ENCODE data around the gene GMPR2. TPM values are rescaled to one million over a fixed set of nuclear protein-coding genes. Genes with fewer than 3 reads are reported as not detected.

GMPR2 gene
- total RNA-seq, 5 donors from 2014 or later (not counting 1 experiment from before 2014, with no cell fraction given): 53.8 to 81.2 (median 64.0) TPM

DNA sequence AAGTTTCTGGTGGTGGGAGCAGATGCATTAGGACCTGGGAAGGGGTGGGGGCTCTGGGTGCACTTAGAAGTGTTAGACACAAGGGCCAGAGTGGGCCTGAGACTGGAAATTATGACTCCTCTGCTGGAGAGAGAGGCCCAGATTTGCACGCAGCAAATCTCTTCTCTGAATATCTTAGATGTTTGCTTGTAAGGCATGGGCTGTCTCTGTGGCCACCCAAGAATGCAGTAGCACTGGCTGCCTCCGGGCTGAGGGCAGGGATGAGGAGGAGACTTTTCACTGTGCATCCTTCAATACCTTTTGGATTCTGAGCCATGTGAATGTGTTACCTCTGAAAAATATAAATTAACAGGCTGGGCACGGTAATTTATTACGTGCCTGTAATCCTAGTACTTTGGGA is 52.6 kb downstream of the GMPR2 start:
- Histone ChIP-seq H3K4me1 (ENCODE audit: control insufficient read depth in 1 of 2, extremely low read depth in 1 of 2, insufficient read depth in 2 of 2, low read length in 2 of 2) (peaks cover 0 to 12% of the 10 kb centered on the region in 2 experiments), H3K27ac (ENCODE audit: low read length) (no peak overlapping the region), H3K36me3 (ENCODE audit: control insufficient read depth in 2 of 2, extremely low read depth in 1 of 2, insufficient read depth in 1 of 2, low read length in 1 of 2) (peaks cover 0 to 11% of the 10 kb centered on the region in 2 donors), H3K9me3 (no peaks in the 10 kb centered on the region), H3K27me3 (replicated peaks in 1 of 2; ENCODE audit: control insufficient read depth in 2 of 2, extremely low read depth in 1 of 2, insufficient read depth in 2 of 2, low read length in 1 of 2) (no peaks in the 10 kb centered on the region), H3K4me3 (ENCODE audit: control insufficient read depth in 1 of 2, extremely low read depth in 1 of 2, low read length in 1 of 2) (no peak overlapping the region)
- no peak for ATAC-seq (replicated peaks in 1 of 4)
- Mint-ChIP-seq H3K36me3 (peaks cover 5% of the 10 kb centered on the region), H3K4me1 (peaks cover 1 to 13% (median 2%) of the 10 kb centered on the region in 3 donors), H3K27ac (no peak overlapping the region), H3K4me3 (no peak overlapping the region), H3K9me3 (no peaks in the 10 kb centered on the region), H3K27me3 (no peaks in the 10 kb centered on the region)
- POLR2A ChIA-PET: no interaction called here
- DNase-seq: no peak
- 96% methylated on average over 4 of the region's 4 CpGs for WGBS (ENCODE audit: insufficient coverage)
- CTCF ChIA-PET: no interaction called here

DNA sequence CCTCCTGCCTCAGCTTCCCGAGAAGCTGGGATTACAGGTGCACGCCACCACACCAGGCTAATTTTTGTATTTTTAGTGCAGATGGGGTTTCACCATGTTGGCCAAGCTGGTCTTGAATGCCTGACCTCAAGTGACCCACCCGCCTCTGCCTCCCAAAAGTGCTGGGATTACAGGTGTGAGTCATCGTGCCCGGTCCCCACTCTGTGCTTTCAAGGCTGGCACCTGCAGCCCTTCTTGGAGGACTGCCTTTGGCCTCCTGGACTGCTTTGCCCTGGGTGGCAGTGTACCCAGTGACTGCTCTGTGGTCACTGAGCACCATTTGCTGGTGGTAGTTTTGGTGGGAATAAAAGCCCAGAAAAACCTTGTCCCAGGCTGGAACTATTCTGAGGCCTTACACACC is 54.3 kb downstream of the GMPR2 start:
- H3K36me3 Mint-ChIP-seq: peaks cover 18% of the 10 kb centered on the region
- ChIA-PET CTCF (no interaction called here), POLR2A (no interaction called here)
- DNase-seq (no peak), ATAC-seq (replicated peaks in 1 of 4) (no peak)
- H3K27me3 Mint-ChIP-seq: no peaks in the 10 kb centered on the region
- no peak overlapping the region for H3K27ac ChIP-seq (ENCODE audit: low read length)
- H3K4me1 ChIP-seq (ENCODE audit: control insufficient read depth in 1 of 2, extremely low read depth in 1 of 2, insufficient read depth in 2 of 2, low read length in 2 of 2): peaks cover 0 to 13% of the 10 kb centered on the region in 2 experiments
- no peaks in the 10 kb centered on the region for H3K9me3 Mint-ChIP-seq
- H3K9me3 ChIP-seq: no peaks in the 10 kb centered on the region
- H3K4me3 Mint-ChIP-seq: no peak overlapping the region
- no peak overlapping the region for H3K4me3 ChIP-seq (ENCODE audit: control insufficient read depth in 1 of 2, extremely low read depth in 1 of 2, low read length in 1 of 2)
- no peaks in the 10 kb centered on the region for H3K27me3 ChIP-seq (replicated peaks in 1 of 2; ENCODE audit: control insufficient read depth in 2 of 2, extremely low read depth in 1 of 2, insufficient read depth in 2 of 2, low read length in 1 of 2)
- peaks cover 6 to 27% of the 10 kb centered on the region in 2 donors for H3K36me3 ChIP-seq (ENCODE audit: control insufficient read depth in 2 of 2, extremely low read depth in 1 of 2, insufficient read depth in 1 of 2, low read length in 1 of 2)
- WGBS (ENCODE audit: insufficient coverage): 95% methylated on average over 4 of the region's 5 CpGs
- H3K27ac Mint-ChIP-seq: no peak overlapping the region
- H3K4me1 Mint-ChIP-seq: peaks cover 0 to 11% (median 2%) of the 10 kb centered on the region in 3 donors

Other genes starting within 250 kb of the GMPR2 start
- gene DHRS4L2, start 244.0 kb upstream of the GMPR2 start, total RNA-seq: 10 to 100 TPM; 14.0 to 21.9 (median 16.4) TPM
- gene CARMIL3, start 180.9 kb upstream of the GMPR2 start, total RNA-seq: 1 to 10 TPM in 1 of 5 donors, under 1 TPM in 4; 0.38 to 1.9 (median 0.59) TPM
- not detected for gene CPNE6, start 161.4 kb upstream of the GMPR2 start, total RNA-seq
- 10 to 100 TPM; 11.8 to 35.5 (median 29.4) TPM for gene PCK2, start 138.6 kb upstream of the GMPR2 start, total RNA-seq
- gene DCAF11, start 118.2 kb upstream of the GMPR2 start, total RNA-seq: 10 to 100 TPM; 78.5 to 94.1 (median 89.6) TPM
- 1 to 10 TPM; 1.9 to 3.7 (median 3.4) TPM for gene NRL, start 118.0 kb upstream of the GMPR2 start, total RNA-seq
- gene FITM1, start 102.3 kb upstream of the GMPR2 start, total RNA-seq: 1 to 10 TPM; 2.5 to 3.5 (median 3.2) TPM
- 100 to 1,000 TPM; 221 to 291 (median 259) TPM for gene PSME1, start 96.7 kb upstream of the GMPR2 start, total RNA-seq
- gene EMC9, start 91.3 kb upstream of the GMPR2 start, total RNA-seq: 10 to 100 TPM in 3 of 5 donors, 1 to 10 TPM in 2; 9.3 to 29.8 (median 20.8) TPM
- 100 to 1,000 TPM; 130 to 192 (median 159) TPM for gene PSME2, start 86.3 kb upstream of the GMPR2 start, total RNA-seq
- gene RNF31, start 85.4 kb upstream of the GMPR2 start, total RNA-seq: 100 to 1,000 TPM in 3 of 5 donors, 10 to 100 TPM in 2; 67.7 to 131 (median 100) TPM
- gene IRF9, start 71.7 kb upstream of the GMPR2 start, total RNA-seq: 100 to 1,000 TPM; 201 to 285 (median 215) TPM
- gene REC8, start 60.8 kb upstream of the GMPR2 start, total RNA-seq: 10 to 100 TPM; 32.4 to 82.5 (median 41.5) TPM
- 10 to 100 TPM; 34.4 to 53.4 (median 39.6) TPM for gene IPO4, start 44.1 kb upstream of the GMPR2 start, total RNA-seq
- gene TM9SF1, start 37.5 kb upstream of the GMPR2 start, total RNA-seq: 10 to 100 TPM; 19.0 to 29.5 (median 21.8) TPM
- gene TSSK4, start 27.2 kb upstream of the GMPR2 start, total RNA-seq: 1 to 10 TPM in 2 of 5 donors, under 1 TPM in 3; 0.35 to 1.4 (median 0.44) TPM
- gene CHMP4A, start 19.4 kb upstream of the GMPR2 start, total RNA-seq: 10 to 100 TPM; 81.9 to 99.6 (median 92.8) TPM
- 10 to 100 TPM in 3 of 5 donors, 1 to 10 TPM in 2; 7.2 to 17.5 (median 12.1) TPM for gene MDP1, start 16.9 kb upstream of the GMPR2 start, total RNA-seq
- 100 to 1,000 TPM in 4 of 5 donors, 10 to 100 TPM in 1; 92.1 to 107 (median 101) TPM for gene NEDD8, start 562 bp upstream of the GMPR2 start, total RNA-seq
- 100 to 1,000 TPM; 119 to 160 (median 139) TPM for gene TINF2, start 9.7 kb downstream of the GMPR2 start, total RNA-seq
- gene TGM1, start 30.2 kb downstream of the GMPR2 start, total RNA-seq: 10 to 100 TPM in 2 of 5 donors, 1 to 10 TPM in 3; 4.9 to 13.5 (median 9.4) TPM
- 10 to 100 TPM; 49.3 to 66.5 (median 62.4) TPM for gene RABGGTA, start 38.7 kb downstream of the GMPR2 start, total RNA-seq
- gene DHRS1, start 66.9 kb downstream of the GMPR2 start, total RNA-seq: 10 to 100 TPM; 34.2 to 47.6 (median 39.1) TPM
- gene NOP9, start 66.9 kb downstream of the GMPR2 start, total RNA-seq: 10 to 100 TPM; 29.7 to 33.2 (median 30.8) TPM
- 10 to 100 TPM; 13.0 to 22.8 (median 20.8) TPM for gene CIDEB, start 75.0 kb downstream of the GMPR2 start, total RNA-seq
- 10 to 100 TPM; 18.6 to 25.2 (median 20.3) TPM for gene LTB4R2, start 77.2 kb downstream of the GMPR2 start, total RNA-seq
- gene LTB4R, start 78.6 kb downstream of the GMPR2 start, total RNA-seq: 10 to 100 TPM; 17.0 to 29.0 (median 18.0) TPM
- 10 to 100 TPM in 1 of 5 donors, 1 to 10 TPM in 4; 7.8 to 10.4 (median 8.5) TPM for gene ADCY4, start 102.1 kb downstream of the GMPR2 start, total RNA-seq
- gene RIPK3, start 107.1 kb downstream of the GMPR2 start, total RNA-seq: 10 to 100 TPM; 26.2 to 68.3 (median 59.2) TPM
- gene NFATC4, start 135.3 kb downstream of the GMPR2 start, total RNA-seq: under 1 TPM in 4 of 5 donors, not detected in 1; 0.16 to 0.82 (median 0.39) TPM
- gene NYNRIN, start 166.1 kb downstream of the GMPR2 start, total RNA-seq: under 1 TPM; 0.28 to 0.95 (median 0.61) TPM
- gene CBLN3, start 196.7 kb downstream of the GMPR2 start, total RNA-seq: 10 to 100 TPM in 1 of 5 donors, 1 to 10 TPM in 4; 3.9 to 13.5 (median 5.0) TPM
- 100 to 1,000 TPM; 126 to 166 (median 146) TPM for gene KHNYN, start 197.0 kb downstream of the GMPR2 start, total RNA-seq
- 100 to 1,000 TPM in 3 of 5 donors, 10 to 100 TPM in 2; 79.6 to 154 (median 109) TPM for gene SDR39U1, start 209.8 kb downstream of the GMPR2 start, total RNA-seq